SK-N-SH (cell line): ENCODE results near the gene CLEC18A.

ENCODE experiments used
- CTCF ChIP-seq: fragments of 200-600 bp; sonication (generic); IDR thresholded peaks from 2 replicates; pipeline ENCODE4 v1.6.1; 2017; ENCODE audit warnings: antibody characterized with exemption, mild to moderate bottlenecking, moderate library complexity
- EP300 ChIP-seq, 2 experiments: IDR thresholded peaks; 2 replicates each; pipeline versions ENCODE4 v1.4.0 to v1.6.1; 2012; ENCODE audit warnings: borderline replicate concordance in 1 of 2, low read depth in 1 of 2, low read length in 1 of 2
- GABPA ChIP-seq: IDR thresholded peaks from 2 replicates; pipeline ENCODE4 v1.4.0; 2012; ENCODE audit warnings: low read depth, mild to moderate bottlenecking
- MXI1 ChIP-seq: IDR thresholded peaks from 2 replicates; pipeline ENCODE4 v1.6.1; 2012; ENCODE audit warnings: mild to moderate bottlenecking, low read depth, low read length, improper control_type of control experiment
- POLR2AphosphoS5 ChIP-seq: IDR thresholded peaks from 2 replicates; pipeline ENCODE4 v1.6.1; 2012; ENCODE audit warnings: low read depth, low read length
- RAD21 ChIP-seq: IDR thresholded peaks from 2 replicates; pipeline ENCODE4 v1.6.1; 2012; ENCODE audit warnings: mild to moderate bottlenecking, low read length
- RCOR1 ChIP-seq: fragments of 150-350 bp; IDR thresholded peaks from 2 replicates; pipeline ENCODE4 v1.6.1; 2017; ENCODE audit warnings: antibody characterized with exemption, low read length
- REST ChIP-seq: IDR thresholded peaks from 2 replicates; pipeline ENCODE4 v1.6.1; 2012; ENCODE audit warnings: mild to moderate bottlenecking, low read depth, low read length, moderate library complexity
- SIN3A ChIP-seq: IDR thresholded peaks from 2 replicates; pipeline ENCODE4 v1.6.1; 2012; ENCODE audit warnings: low read depth, mild to moderate bottlenecking, low read length, moderate library complexity, borderline replicate concordance
- TAF1 ChIP-seq: IDR thresholded peaks from 2 replicates; pipeline ENCODE4 v1.6.1; 2012; ENCODE audit warnings: low read depth, mild to moderate bottlenecking, low read length, moderate library complexity, borderline replicate concordance

- TF ChIP-seq MXI1 = no peak
- TF ChIP-seq GABPA = no peak
- no peak for TF ChIP-seq CTCF
- TF ChIP-seq POLR2AphosphoS5 = no peak
- no peak for TF ChIP-seq RAD21
- TF ChIP-seq EP300 (IDR thresholded peaks at IDR 0.05; ENCODE audit: borderline replicate concordance in 1 of 2, low read depth in 1 of 2, low read length in 1 of 2) = no peak
- TF ChIP-seq TAF1 = no peak
- no peak for TF ChIP-seq REST
- TF ChIP-seq RCOR1 = no peak
- TF ChIP-seq SIN3A = no peak
Measured at GRCh38 chr16:69910964-69911363, 40.2 kb upstream of the CLEC18A start.
